NB4 (cell line): ENCODE data around the gene ZCCHC14.
"Not testable (repeated sequence)": the region's sequence is repeated elsewhere in the genome, so short reads cannot be mapped to it uniquely, and the experiment has no call there.

ENCODE experiments used
- DNase-seq: peaks from one replicate; pipeline ENCODE4 v3.0.0; 2010; ENCODE audit warnings: low read depth
- H3K4me3 ChIP-seq: one replicate; pipeline ENCODE4 v1.5.1; 2011; ENCODE audit warnings: mild to moderate bottlenecking, low read depth, low read length, moderate library complexity
- CTCF ChIP-seq: IDR thresholded peaks from one replicate; pipeline ENCODE4 v1.5.1; 2012; ENCODE audit warnings: low read depth, low read length
- MYC ChIP-seq: IDR thresholded peaks from 2 replicates; pipeline ENCODE4 v1.6.1; 2011; ENCODE audit warnings: low read depth, low read length
- POLR2A ChIP-seq: IDR thresholded peaks from 2 replicates; pipeline ENCODE4 v1.6.1; 2011; ENCODE audit warnings: mild to moderate bottlenecking; ENCODE audit not compliant: insufficient read length; ENCODE audit errors: extremely low read depth
- TF ChIP-seq, protein P1 (sequence below): IDR thresholded peaks from 2 replicates; pipeline ENCODE4 v1.6.1; 2011; ENCODE audit warnings: low read depth, low read length

Gene ZCCHC14

GRCh38 chr16:87384162-87384874, 108.5 kb downstream of the ZCCHC14 start:
- H3K4me3 ChIP-seq = peak overlapping the region; percentile 62
- TF ChIP-seq CTCF (no peak), POLR2A (no peak), MYC (no peak; the same call in 1 of the 2 replicates)
- TF ChIP-seq, protein P1, sequence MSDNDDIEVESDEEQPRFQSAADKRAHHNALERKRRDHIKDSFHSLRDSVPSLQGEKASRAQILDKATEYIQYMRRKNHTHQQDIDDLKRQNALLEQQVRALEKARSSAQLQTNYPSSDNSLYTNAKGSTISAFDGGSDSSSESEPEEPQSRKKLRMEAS = no peak

GRCh38 chr16:87383505-87384161, 109.2 kb downstream of the ZCCHC14 start, which contains the start of gene FBXO31:
FBXO31 (minus strand) TSS chr16:87383776; CDS start chr16:87383744, 32 bp downstream.
- DNase-seq = peak; percentile 95
- peak within 1 kb of the TSS; percentile 62 for H3K4me3 ChIP-seq
- peak; percentile 82 for TF ChIP-seq POLR2A
- TF ChIP-seq MYC = peak; percentile 30; the same call in 1 of the 2 replicates
- TF ChIP-seq CTCF = no peak
- TF ChIP-seq, protein P1 = peak; percentile 39; the same call in 1 of the 2 replicates

More at GRCh38 chr16:87384162-87384874, 108.5 kb downstream of the ZCCHC14 start:
- peak; percentile 82 for DNase-seq

- TF ChIP-seq CTCF (no peak), POLR2A (no peak), MYC (no peak)
- no peak for DNase-seq
- peak overlapping the region; percentile 59 for H3K4me3 ChIP-seq
These were observed 110.6 kb downstream of the ZCCHC14 start for GRCh38 chr16:87382023-87382785.

- DNase-seq = no peak
- no peak overlapping the region for H3K4me3 ChIP-seq
- TF ChIP-seq POLR2A (no peak), MYC (no peak), CTCF (no peak)
- TF ChIP-seq, protein P1 = no peak
These were observed 111.9 kb downstream of the ZCCHC14 start for GRCh38 chr16:87380881-87381280.

GRCh38 chr16:87380403-87380802, 112.4 kb downstream of the ZCCHC14 start:
- DNase-seq = no peak
- TF ChIP-seq, protein P1 = no peak
- TF ChIP-seq MYC = no peak
- TF ChIP-seq CTCF = no peak
- no peak for TF ChIP-seq POLR2A
- H3K4me3 ChIP-seq = no peak overlapping the region

DNA sequence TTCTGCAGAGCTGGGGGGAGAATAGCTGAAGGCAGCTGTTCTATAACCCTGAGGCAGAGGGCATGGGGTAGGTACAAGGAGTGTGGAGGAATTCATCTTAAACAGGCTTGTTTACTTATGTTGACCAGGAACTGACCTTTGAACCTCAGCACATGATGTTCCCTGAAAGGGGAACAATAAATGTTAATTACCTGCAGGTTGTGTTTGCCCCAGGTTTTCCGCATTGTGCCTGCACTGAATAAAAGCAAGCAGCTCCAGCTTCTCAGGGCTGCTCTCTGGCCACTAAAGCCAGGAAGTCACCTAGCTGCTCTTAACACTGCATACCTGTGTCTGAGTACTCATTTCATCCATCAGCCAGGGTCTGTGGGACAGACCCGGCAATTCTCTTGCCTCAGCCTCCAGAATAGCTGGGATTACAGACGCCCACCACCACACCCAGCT, 113.5 kb downstream of the ZCCHC14 start:
- not testable (repeated sequence) for H3K4me3 ChIP-seq, DNase-seq
